ENCODE measurements around the gene MICAL3.

The MICAL3 gene

GRCh38 chr22:17781319-17782031, 242.9 kb downstream of the MICAL3 start:
- peak in 1 of 2 experiments; percentile 12 for DNase-seq (ENCODE audit: low read depth in 2 of 2)

- DNase-seq (ENCODE audit: low read depth in 2 of 2): no peak
Observed at GRCh38 chr22:17780741-17781318, 243.5 kb downstream of the MICAL3 start.

GRCh38 chr22:17780116-17780740, 244.1 kb downstream of the MICAL3 start:
- DNase-seq (ENCODE audit: low read depth in 2 of 2): no peak

- DNase-seq (ENCODE audit: low read depth in 2 of 2): no peak
Observed at GRCh38 chr22:17779286-17780115, 244.9 kb downstream of the MICAL3 start.

GRCh38 chr22:17778412-17778976, 245.9 kb downstream of the MICAL3 start:
- no peak for DNase-seq (ENCODE audit: low read depth in 2 of 2)

GRCh38 chr22:17777717-17778044, 246.7 kb downstream of the MICAL3 start:
- no peak for DNase-seq (ENCODE audit: low read depth in 2 of 2)

- DNase-seq (ENCODE audit: low read depth in 2 of 2): no peak
Observed at GRCh38 chr22:17777005-17777716, 247.2 kb downstream of the MICAL3 start.

GRCh38 chr22:17775781-17776465, 248.4 kb downstream of the MICAL3 start:
- DNase-seq (ENCODE audit: low read depth in 2 of 2): no peak

GRCh38 chr22:17774926-17775685, 249.3 kb downstream of the MICAL3 start:
- DNase-seq (ENCODE audit: low read depth in 2 of 2): no peak

- DNase-seq (ENCODE audit: low read depth in 2 of 2): no peak
Observed at GRCh38 chr22:17774206-17774925, 250.0 kb downstream of the MICAL3 start, which contains the start of gene BID. BID (minus strand) TSS chr22:17774469; CDS start chr22:17750116, 24,353 bp downstream.

GRCh38 chr22:17773606-17774205, 250.7 kb downstream of the MICAL3 start:
- DNase-seq (ENCODE audit: low read depth in 2 of 2): no peak

GRCh38 chr22:17772958-17773605, 251.3 kb downstream of the MICAL3 start:
- no peak for DNase-seq (ENCODE audit: low read depth in 2 of 2)

GRCh38 chr22:17772249-17772957, 252.0 kb downstream of the MICAL3 start:
- no peak for DNase-seq (ENCODE audit: low read depth in 2 of 2)

GRCh38 chr22:17770180-17771077, 253.9 kb downstream of the MICAL3 start:
- no peak for DNase-seq (ENCODE audit: low read depth in 2 of 2)

- no peak for DNase-seq (ENCODE audit: low read depth in 2 of 2)
Observed at GRCh38 chr22:17769716-17770082, 254.7 kb downstream of the MICAL3 start.

GRCh38 chr22:17769013-17769715, 255.2 kb downstream of the MICAL3 start:
- no peak for DNase-seq (ENCODE audit: low read depth in 2 of 2)

All from fibroblast of skin of left biceps (primary cell).